Measurements from ENCODE around the gene UGT2A3.
"Not testable (repeated sequence)": the region's sequence is repeated elsewhere in the genome, so short reads cannot be mapped to it uniquely, and the experiment has no call there.

Gene UGT2A3

DNA sequence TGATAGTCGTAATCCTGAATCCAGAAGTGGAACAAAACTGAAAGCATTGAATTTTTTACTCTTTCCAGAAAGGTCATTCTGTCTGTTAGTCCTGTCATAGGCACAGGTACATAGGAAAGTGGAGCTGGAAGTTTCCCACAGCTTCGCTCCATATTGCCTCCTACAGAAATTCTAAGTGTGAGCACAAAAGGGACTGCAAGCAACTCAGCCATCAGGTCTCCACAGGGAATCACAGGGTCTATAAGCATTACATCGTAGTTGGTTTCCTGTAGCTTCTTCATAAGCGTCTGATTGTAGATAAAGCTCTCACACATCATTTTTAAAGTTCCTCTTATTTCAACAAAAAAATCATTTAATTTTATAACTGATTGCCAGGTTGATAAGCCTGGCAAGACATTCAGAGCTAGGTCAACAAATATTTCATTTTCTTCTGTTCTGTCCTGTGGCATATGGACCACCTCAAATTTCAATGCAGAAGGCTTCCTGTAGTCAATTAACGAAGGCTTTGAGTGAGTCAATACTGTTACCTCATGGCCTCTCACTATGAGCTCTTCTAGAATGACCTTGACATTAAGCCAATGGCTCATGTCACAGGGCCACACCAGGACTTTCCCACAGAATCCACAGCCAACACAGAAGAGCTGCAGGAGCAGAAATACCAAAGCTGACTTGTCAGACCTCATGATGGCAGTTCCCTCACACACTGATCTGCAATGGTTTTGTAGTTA lies at the start of gene UGT2A3:
TSS of gene UGT2A3 (minus strand) at position 727 of the 728 bp plus-strand sequence. CDS start at position 683, 44 bp downstream.
- no peak for DNase-seq

DNA sequence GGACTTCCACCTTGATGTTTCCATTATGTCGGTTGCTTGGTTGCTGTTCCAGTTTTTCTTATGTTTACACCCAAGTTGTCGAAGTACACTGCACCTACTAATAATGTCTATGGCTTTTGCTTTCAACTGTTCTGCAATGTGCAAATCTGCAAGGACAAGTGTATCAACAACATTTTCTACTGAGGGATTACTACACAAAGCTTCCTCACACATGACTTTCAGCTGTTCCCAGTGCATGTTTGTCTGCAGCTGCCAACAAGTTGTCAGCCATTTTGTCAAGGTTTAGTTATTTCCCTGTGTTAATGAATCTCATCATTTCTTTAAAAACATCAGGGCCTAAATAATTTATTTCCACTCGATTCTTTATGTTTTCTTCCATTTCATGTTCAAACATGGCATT lies 45.4 kb upstream of the UGT2A3 start:
- DNase-seq: no peak

DNA sequence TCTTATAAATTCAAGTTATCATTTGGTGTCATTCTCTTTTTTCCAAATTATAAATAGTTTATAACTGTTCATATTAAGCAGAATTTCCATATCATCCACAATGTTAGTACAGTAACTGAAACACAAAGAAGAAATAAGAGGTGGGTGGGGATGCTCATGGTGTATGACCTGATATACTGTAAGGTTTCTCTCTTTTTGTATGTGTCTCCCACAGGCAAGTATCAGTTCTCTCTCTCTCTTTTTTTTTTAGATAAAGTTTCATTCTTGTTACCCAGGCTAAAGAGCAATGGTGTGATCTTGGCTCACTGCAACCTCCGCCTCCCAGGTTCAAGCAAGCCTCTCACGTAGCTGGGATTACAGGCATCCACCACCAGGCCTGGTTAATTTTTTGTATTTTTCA lies 43.7 kb upstream of the UGT2A3 start:
- no peak for DNase-seq

DNA sequence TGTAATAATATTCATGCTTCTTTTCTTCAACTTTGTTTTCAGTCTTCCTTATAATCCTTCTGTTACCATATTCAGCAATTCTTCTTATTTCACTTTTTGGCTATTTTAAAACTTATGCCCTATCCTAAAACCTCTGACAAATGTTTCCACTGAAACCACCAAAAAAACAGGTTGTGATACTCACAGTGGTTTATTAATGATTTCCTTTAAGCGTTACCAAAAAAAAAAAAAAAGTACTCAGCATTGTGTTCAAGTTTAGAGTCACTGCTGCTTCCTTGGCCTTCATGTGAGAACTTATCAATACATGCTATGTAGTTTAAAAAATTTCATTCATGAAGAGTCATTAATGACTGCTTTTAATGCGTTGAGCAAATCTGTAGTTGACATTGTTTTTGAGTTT lies 35.4 kb upstream of the UGT2A3 start:
- no peak for DNase-seq

DNA sequence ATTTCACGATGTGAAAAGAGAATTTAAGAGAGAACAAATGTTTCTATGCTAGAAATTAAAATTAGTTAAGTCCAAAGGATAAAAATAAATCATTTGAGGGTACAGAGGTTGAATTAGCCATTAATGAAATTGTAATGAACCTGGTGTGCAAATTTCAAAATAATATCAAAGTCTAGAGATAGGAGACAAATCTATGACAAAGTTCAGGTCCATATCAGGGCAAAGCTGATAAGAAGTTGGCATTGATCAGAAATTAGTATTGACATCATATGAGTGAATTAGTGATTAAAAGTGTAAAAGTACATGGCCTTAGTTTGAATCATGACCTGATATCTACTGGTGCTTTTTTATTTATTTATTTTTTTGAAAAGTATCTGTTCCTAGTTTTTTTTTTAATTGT lies 33.8 kb upstream of the UGT2A3 start:
- DNase-seq: no peak

DNA sequence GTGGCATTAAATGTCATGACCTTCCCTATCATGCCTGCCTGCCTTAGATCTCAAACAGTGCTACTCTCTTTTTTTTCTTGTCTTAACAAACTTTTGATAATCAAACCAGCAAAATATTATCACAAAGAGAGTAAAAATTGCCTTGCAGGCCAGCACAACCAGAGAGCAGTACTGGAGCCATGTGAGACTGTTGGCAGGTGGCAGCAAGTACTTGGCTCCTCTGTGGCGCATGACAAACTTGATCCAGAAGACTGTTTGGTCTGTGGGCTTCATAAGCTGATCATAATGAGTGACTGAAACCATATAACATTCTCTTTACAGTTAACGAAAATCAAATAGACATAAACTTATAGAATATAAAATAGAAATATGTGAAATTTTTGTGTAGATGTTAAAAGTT lies 33.3 kb upstream of the UGT2A3 start:
- no peak for DNase-seq

- no peak for DNase-seq
These were observed 11.8 kb upstream of the UGT2A3 start for GRCh38 chr4:68963374-68963773.

- no peak for DNase-seq
These were observed 11.3 kb upstream of the UGT2A3 start for GRCh38 chr4:68962868-68963267.

DNA sequence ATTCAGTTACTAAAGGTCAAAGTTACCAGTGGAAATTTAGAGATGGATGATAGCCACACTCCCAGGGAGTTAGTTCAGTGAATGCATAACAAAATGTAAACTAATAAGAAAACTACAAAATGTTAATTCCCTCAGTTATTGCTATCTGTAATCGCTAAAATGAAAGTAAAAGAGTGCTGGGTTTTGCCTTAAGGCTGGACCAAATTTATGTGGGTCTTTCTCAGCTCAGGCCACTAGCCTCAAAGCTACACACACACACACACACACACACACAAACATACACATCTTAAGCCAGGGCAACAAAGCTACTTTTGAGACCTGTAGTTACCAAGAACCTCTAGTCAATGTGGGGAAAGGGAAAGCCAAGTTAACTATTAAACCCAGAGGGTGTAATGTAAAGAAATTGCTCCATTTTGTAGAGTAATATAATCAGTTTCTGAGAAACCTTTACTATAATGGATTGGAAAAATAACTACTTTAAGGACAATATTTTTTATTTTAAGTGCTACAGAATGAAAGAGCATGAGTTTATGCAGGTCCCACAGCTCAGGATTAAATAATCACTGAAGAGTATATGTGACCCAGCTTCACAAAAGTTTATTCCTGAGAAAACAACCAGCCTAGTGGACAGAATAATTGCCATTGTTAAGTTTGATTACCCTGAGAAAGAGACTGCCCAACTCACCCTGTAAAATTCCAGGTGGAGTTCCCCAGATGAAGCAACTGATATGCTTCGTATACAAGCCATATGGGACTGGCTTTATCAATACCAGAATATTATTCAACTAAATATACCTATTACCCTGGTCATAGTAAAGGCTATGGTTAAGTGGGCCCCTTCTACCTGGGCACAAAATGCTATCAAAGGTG lies 8.9 kb upstream of the UGT2A3 start:
- no peak for DNase-seq

DNA sequence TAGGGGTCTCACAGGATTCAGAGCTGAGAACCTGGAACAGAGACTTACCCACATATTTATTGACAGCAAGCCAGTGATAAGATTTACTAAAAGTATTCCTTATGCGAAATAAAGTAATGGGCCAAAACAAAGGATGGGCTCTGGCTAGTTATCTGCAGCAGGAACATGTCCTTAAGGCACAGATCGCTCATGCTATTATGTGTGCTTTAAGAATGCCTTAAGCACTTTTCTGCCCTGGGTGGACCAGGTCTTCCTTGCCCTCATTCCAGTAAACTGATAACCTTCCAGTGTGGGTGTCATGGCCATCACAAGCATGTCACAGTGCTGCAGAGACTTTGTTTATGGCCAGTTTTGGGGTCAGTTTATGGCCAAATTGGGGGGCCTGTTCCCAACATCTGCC lies 7.5 kb upstream of the UGT2A3 start:
- not testable (repeated sequence) for DNase-seq

DNA sequence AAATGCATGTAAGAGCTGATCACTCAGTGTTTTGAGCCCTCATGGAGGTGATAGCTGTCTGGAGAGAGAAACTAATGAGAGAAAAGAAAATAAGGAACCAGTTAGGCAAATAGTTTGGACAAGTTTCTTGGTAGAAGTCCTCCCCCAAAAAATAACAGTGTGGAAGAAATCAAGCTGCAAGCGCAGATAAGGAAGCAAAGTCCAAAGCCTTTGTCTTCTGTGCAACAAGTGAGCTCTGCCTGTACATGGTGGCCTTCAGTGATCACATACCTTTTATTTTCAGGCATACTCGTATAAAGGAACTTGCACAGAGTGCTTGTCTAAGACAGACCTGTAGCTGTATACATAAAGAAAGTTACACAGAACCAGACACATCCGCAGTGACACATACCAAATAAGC lies 2.5 kb upstream of the UGT2A3 start:
- DNase-seq: no peak

DNA sequence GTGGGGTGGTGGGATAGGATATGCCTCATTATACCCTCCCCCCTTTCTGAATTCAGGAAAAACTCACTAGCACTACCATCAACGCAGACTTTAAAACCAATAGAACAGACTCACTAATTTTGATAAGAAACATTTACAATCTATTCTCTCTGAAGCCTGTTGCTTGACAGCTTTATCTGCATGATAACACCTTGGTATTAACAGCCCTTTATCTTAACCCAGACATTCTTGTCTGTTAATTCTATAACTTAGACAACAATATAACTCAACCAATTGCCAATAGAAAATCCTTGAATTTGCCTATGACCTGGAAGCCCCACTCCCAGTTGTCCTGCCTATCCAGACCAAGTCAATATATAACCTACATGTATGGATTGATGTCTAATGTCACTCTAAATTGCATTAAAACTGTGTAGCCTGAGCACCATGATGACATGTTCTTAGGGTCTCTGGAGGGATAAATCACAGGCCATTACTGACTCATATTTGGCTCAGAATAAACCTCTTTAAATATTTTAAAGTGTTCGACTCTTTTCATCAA lies 1.5 kb upstream of the UGT2A3 start:
- DNase-seq: no peak

DNA sequence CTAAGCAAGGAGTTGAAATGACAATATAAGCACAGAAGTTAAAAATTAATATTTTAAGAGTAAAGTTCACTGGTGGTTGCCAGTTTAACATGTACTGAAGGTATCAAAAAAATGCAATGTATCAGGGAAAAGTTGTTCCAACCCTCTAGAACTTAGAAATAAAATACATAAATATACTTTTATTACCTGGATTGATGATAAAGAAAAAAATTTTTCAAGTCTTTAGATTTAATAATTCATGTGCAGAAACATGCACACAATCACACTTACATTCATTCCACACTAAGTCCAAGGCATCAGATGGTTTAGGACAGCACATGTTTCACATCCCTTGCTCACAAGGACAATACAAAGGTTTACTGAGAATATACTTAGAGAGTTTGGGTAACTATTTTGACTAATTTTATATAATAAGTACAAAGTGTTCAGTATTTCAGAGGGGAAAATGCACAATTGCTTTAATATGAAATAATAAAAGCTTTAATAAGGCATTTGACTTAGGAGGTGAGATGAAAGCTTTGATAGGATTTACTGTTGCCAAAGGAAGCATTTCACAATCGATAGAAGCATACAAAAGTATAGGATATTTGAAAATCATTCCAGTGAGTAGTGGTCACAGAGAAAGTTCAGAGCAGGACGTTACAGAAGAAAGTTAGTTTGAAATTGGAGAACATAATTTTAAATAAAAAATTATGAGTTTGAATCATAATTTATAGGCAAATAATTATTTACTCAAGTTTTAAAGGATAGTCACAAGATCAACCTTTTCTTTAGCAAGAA lies 392 bp upstream of the UGT2A3 start:
- DNase-seq: no peak

DNA sequence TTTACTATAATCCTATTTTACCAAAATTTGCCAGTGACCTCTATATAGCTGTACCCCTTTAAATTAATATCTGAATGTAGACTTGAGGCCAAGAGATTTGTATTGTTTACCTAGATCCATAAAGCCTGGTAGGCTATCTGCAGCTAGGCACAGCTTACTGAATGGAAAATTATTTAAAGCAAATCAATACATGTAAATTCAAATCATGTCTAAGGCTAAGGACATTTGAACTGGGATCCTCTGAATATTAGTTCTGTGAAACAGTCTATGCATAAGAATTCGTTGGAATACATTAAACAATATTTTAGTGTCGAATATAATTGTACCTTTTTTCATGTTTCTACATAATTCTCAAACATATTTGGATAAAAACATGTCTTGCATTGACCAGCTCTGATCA lies 1.6 kb downstream of the UGT2A3 start:
- no peak for DNase-seq

- DNase-seq: no peak
These were observed 2.6 kb downstream of the UGT2A3 start for GRCh38 chr4:68948985-68949384.

- no peak for DNase-seq
These were observed 3.4 kb downstream of the UGT2A3 start for GRCh38 chr4:68948044-68948743.

GRCh38 chr4:68929076-68929737 lies 22.4 kb downstream of the UGT2A3 start:
- no peak for DNase-seq

- DNase-seq: no peak
These were observed 24.4 kb downstream of the UGT2A3 start for GRCh38 chr4:68927165-68927564.

- not testable (repeated sequence) for DNase-seq
These were observed 29.4 kb downstream of the UGT2A3 start for GRCh38 chr4:68922202-68922601.

- no peak for DNase-seq
These were observed 30.6 kb downstream of the UGT2A3 start for GRCh38 chr4:68921051-68921450.

GRCh38 chr4:68917016-68917415 lies 34.6 kb downstream of the UGT2A3 start:
- DNase-seq: no peak

Data from hypothalamus (tissue), 51 donors.